Esophagus (tissue), 2 donors: ENCODE data around the gene NTHL1. TPM values are rescaled to one million over a fixed set of nuclear protein-coding genes. Genes with fewer than 3 reads are reported as not detected.

Experiments
- H3K27ac ChIP-seq, 2 donors: one replicate each; pipeline ENCODE4 v1.5.1; 2013; ENCODE audit warnings: low read depth in 2 of 2, mild to moderate bottlenecking in 2 of 2, inconsistent platforms in 1 of 2, low read length in 1 of 2, moderate library complexity in 1 of 2
- H3K27me3 ChIP-seq, 2 donors: one replicate each; pipeline ENCODE4 v1.6.1; 2013; ENCODE audit warnings: low read length in 2 of 2, control low read depth in 1 of 2, mild to moderate bottlenecking in 1 of 2; ENCODE audit not compliant: insufficient read depth in 2 of 2, control insufficient read depth in 1 of 2
- H3K36me3 ChIP-seq, 2 donors: one replicate each; pipeline ENCODE4 v1.6.1; 2013; ENCODE audit warnings: low read length in 1 of 2; ENCODE audit not compliant: control insufficient read depth in 2 of 2, insufficient read depth in 2 of 2
- H3K4me1 ChIP-seq, 2 donors: one replicate each; pipeline ENCODE4 v1.6.1; 2013; ENCODE audit warnings: low read length in 1 of 2; ENCODE audit not compliant: control insufficient read depth in 2 of 2, insufficient read depth in 2 of 2
- H3K4me3 ChIP-seq, 2 donors: one replicate each; pipeline ENCODE4 v1.5.1; 2013; ENCODE audit warnings: low read length in 2 of 2, mild to moderate bottlenecking in 2 of 2, low read depth in 1 of 2, moderate library complexity in 1 of 2
- H3K9me3 ChIP-seq, 2 donors: one replicate each; pipeline ENCODE4 v1.6.1; 2013; ENCODE audit warnings: mild to moderate bottlenecking in 2 of 2, low read depth in 1 of 2, low read length in 1 of 2, moderate library complexity in 1 of 2; ENCODE audit not compliant: control insufficient read depth in 2 of 2, insufficient read depth in 1 of 2
- WGBS, 2 donors: extraction: QIAGEN DNeasy Blood & Tissue Kit; methylation state at CpG; one replicate each; pipeline ENCODE4 v1.1.7; 2013; 5-methylcytosine and 5-hydroxymethylcytosine counted together
- polyA plus RNA-seq, 2 donors: library from polyadenylated mRNA; stranded (reverse); fragments of 200-250 nt; gene quantifications; one replicate each; pipeline ENCODE4 v1.2.3, GENCODE V29; 2013
- donor health status: healthy with polysubstance abuse.
- donor health status: Bipolar disorder and iron deficiency.

Gene NTHL1
- polyA plus RNA-seq, 2 donors, result 15.1 to 16.2 TPM

- no peak overlapping the region for H3K4me3 ChIP-seq
- H3K9me3 ChIP-seq, result peaks cover 0 to 3% of the 10 kb centered on the region in 2 donors
- WGBS, 2 donors, result 86 to 88% methylated on average over 23 of the region's 23 CpGs
- H3K36me3 ChIP-seq, result peaks cover 6 to 68% of the 10 kb centered on the region in 2 donors
- H3K27me3 ChIP-seq, result no peaks in the 10 kb centered on the region
- peaks cover 0 to 14% of the 10 kb centered on the region in 2 donors for H3K4me1 ChIP-seq
- no peak overlapping the region for H3K27ac ChIP-seq
Measured at GRCh38 chr16:2078691-2079090, 31.1 kb upstream of the NTHL1 start.

DNA sequence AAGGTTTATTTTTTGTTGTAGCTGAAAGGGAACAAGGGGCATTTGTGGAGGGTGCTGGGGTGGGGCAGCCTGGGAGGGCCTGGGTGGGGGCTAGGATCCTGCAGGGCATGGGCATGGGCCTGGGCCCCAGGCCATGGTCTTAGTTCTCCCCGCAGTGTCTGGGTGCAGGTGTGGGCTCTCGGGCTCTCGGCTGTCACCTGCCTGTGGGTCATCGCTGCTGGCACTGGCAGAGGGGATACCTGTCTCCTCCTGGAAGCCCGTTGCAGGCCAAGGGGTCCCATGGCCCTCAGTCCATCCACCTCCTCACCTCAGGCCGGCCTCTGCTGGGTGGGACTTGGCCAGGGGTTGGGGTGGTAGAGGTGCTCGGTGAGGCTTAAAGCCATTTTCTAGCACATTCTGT is 30.5 kb upstream of the NTHL1 start:
- Histone ChIP-seq H3K27me3 (no peaks in the 10 kb centered on the region), H3K9me3 (peaks cover 0 to 3% of the 10 kb centered on the region in 2 donors), H3K4me3 (no peak overlapping the region), H3K36me3 (peaks cover 7 to 69% of the 10 kb centered on the region in 2 donors), H3K27ac (no peak overlapping the region), H3K4me1 (peaks cover 0 to 14% of the 10 kb centered on the region in 2 donors)
- WGBS, 2 donors, result 90 to 92% methylated on average over 7 of the region's 7 CpGs

GRCh38 chr16:2077696-2078095 is 30.1 kb upstream of the NTHL1 start:
- Histone ChIP-seq H3K27me3 (no peaks in the 10 kb centered on the region), H3K27ac (no peak overlapping the region), H3K9me3 (peaks cover 0 to 3% of the 10 kb centered on the region in 2 donors), H3K36me3 (peaks cover 11 to 69% of the 10 kb centered on the region in 2 donors), H3K4me1 (peaks cover 0 to 13% of the 10 kb centered on the region in 2 donors), H3K4me3 (no peak overlapping the region)
- WGBS, 2 donors, result 93 to 94% methylated on average over 21 of the region's 21 CpGs

- WGBS, 2 donors, result 90 to 91% methylated on average over 17 of the region's 17 CpGs
- Histone ChIP-seq H3K27ac (no peak overlapping the region), H3K36me3 (peaks cover 14 to 76% of the 10 kb centered on the region in 2 donors), H3K4me3 (no peak overlapping the region), H3K9me3 (peaks cover 0 to 3% of the 10 kb centered on the region in 2 donors), H3K27me3 (no peaks in the 10 kb centered on the region), H3K4me1 (peaks cover 0 to 6% of the 10 kb centered on the region in 2 donors)
Measured at GRCh38 chr16:2077016-2077415, 29.4 kb upstream of the NTHL1 start.

DNA sequence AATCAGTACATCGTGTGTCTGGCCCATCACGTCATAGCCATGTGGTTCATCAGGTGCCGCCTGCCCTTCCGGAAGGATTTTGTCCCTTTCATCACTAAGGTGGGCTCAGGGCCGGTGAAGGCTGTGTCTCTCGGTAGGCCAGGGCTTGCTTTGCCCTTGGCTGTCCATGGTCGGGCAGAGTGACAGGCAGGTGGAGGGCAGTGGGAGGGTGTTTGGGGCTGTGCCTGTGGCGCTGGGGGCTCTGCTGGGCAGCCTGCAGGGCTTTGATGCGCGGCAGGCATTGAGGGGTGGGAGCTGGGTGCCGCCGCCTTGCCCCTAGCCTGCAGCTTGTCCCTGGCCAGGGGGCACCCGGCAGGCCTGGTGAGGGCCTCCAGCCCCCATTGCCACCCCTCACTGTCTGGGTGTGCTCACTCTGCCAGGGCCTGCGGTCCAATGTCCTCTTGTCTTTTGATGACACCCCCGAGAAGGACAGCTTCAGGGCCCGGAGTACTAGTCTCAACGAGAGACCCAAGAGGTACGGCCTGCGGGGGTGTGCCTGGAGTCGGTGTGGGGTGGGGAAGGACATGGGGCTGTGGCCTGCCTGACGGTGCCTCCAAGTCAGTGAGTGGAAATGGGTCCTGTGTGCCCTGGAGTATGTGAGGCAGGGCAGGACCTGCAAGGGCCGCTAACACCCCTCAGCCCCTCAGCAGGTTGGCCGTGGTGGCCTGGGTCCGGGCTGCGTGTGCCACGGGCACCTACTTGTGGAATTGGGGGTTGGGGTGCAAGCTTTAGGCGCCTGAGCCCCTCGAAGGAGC is 28.6 kb upstream of the NTHL1 start:
- H3K4me3 ChIP-seq, result no peak overlapping the region
- H3K9me3 ChIP-seq, result peaks cover 0 to 3% of the 10 kb centered on the region in 2 donors
- 93% methylated on average over 26 to 28 of the region's 28 CpGs for WGBS, 2 donors
- no peaks in the 10 kb centered on the region for H3K27me3 ChIP-seq
- H3K4me1 ChIP-seq, result no peaks in the 10 kb centered on the region
- H3K27ac ChIP-seq, result no peak overlapping the region
- peaks cover 12 to 79% of the 10 kb centered on the region in 2 donors for H3K36me3 ChIP-seq

- no peak overlapping the region for H3K4me3 ChIP-seq
- H3K27me3 ChIP-seq, result no peaks in the 10 kb centered on the region
- peaks cover 0 to 2% of the 10 kb centered on the region in 2 donors for H3K4me1 ChIP-seq
- WGBS, 2 donors, result 93 to 94% methylated on average over 22 to 24 of the region's 24 CpGs
- peaks cover 12 to 84% of the 10 kb centered on the region in 2 donors for H3K36me3 ChIP-seq
- no peak overlapping the region for H3K27ac ChIP-seq
- H3K9me3 ChIP-seq, result peaks cover 0 to 3% of the 10 kb centered on the region in 2 donors
Measured at GRCh38 chr16:2075631-2076030, 28.0 kb upstream of the NTHL1 start.

DNA sequence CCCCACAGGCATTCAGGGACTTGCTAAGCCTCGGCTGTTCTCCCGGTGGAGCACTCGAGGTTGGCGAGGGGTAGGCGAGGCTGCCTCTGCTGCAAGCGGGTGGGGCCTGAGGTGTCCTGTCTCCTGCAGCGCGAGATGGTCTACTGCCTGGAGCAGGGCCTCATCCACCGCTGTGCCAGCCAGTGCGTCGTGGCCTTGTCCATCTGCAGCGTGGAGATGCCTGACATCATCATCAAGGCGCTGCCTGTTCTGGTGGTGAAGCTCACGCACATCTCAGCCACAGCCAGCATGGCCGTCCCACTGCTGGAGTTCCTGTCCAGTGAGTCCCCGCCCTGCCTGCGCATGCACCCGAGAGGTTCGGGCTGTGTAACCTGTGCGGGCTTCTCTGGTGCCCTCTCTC is 26.4 kb upstream of the NTHL1 start:
- H3K4me1 ChIP-seq, result peaks cover 0 to 2% of the 10 kb centered on the region in 2 donors
- 91 to 95% methylated on average over 20 of the region's 20 CpGs for WGBS, 2 donors
- H3K36me3 ChIP-seq, result peaks cover 19 to 75% of the 10 kb centered on the region in 2 donors
- peaks cover 0 to 3% of the 10 kb centered on the region in 2 donors for H3K9me3 ChIP-seq
- no peak overlapping the region for H3K27ac ChIP-seq
- no peaks in the 10 kb centered on the region for H3K27me3 ChIP-seq
- no peak overlapping the region for H3K4me3 ChIP-seq

GRCh38 chr16:2072926-2073325 is 25.3 kb upstream of the NTHL1 start:
- peaks cover 19 to 68% of the 10 kb centered on the region in 2 donors for H3K36me3 ChIP-seq
- 82 to 88% methylated on average over 8 of the region's 8 CpGs for WGBS, 2 donors
- peaks cover 0 to 2% of the 10 kb centered on the region in 2 donors for H3K4me1 ChIP-seq

GRCh38 chr16:2071454-2072202 is 24.0 kb upstream of the NTHL1 start:
- no peak overlapping the region for H3K4me3 ChIP-seq
- no peak overlapping the region for H3K27ac ChIP-seq
- 84% methylated on average over 34 of the region's 34 CpGs for WGBS, 2 donors
- no peaks in the 10 kb centered on the region for H3K27me3 ChIP-seq
- peaks cover 19 to 62% of the 10 kb centered on the region in 2 donors for H3K36me3 ChIP-seq
- H3K4me1 ChIP-seq, result peaks cover 0 to 2% of the 10 kb centered on the region in 2 donors
- H3K9me3 ChIP-seq, result peaks cover 0 to 3% of the 10 kb centered on the region in 2 donors

More at GRCh38 chr16:2072926-2073325, 25.3 kb upstream of the NTHL1 start:
- no peak overlapping the region for H3K27ac ChIP-seq
- H3K9me3 ChIP-seq, result peaks cover 0 to 3% of the 10 kb centered on the region in 2 donors
- H3K4me3 ChIP-seq, result no peak overlapping the region
- no peaks in the 10 kb centered on the region for H3K27me3 ChIP-seq
